IPS-20b (cell line): Measurements from ENCODE around the gene TPRA1.
"Not testable (repeated sequence)": the region's sequence is repeated elsewhere in the genome, so short reads cannot be mapped to it uniquely, and the experiment has no call there.

Experiments used
- H3K27ac ChIP-seq: one replicate; pipeline ENCODE4 v1.5.1; 2013; ENCODE audit warnings: low read length
- H3K27me3 ChIP-seq: 2 replicates; pipeline ENCODE4 v1.6.1; 2013; ENCODE audit warnings: mild to moderate bottlenecking, low read length, inconsistent platforms; ENCODE audit not compliant: insufficient read depth
- H3K36me3 ChIP-seq: 2 replicates; pipeline ENCODE4 v1.6.1; 2013; ENCODE audit warnings: low read depth, mild to moderate bottlenecking, inconsistent platforms, low read length, moderate library complexity; ENCODE audit not compliant: insufficient read depth
- H3K4me1 ChIP-seq: 2 replicates; pipeline ENCODE4 v1.6.1; 2013; ENCODE audit warnings: mild to moderate bottlenecking, control low read depth, inconsistent platforms, low read length, moderate library complexity; ENCODE audit not compliant: insufficient read depth
- H3K4me3 ChIP-seq: 2 replicates; pipeline ENCODE4 v1.5.1; 2013; ENCODE audit warnings: mild to moderate bottlenecking, low read length, inconsistent platforms
- H3K9ac ChIP-seq: 2 replicates; pipeline ENCODE4 v1.6.1; 2013; ENCODE audit warnings: low read depth, mild to moderate bottlenecking, inconsistent platforms, low read length, moderate library complexity
- H3K9me3 ChIP-seq: 2 replicates; pipeline ENCODE4 v1.6.1; 2013; ENCODE audit warnings: mild to moderate bottlenecking, low read depth, low read length, inconsistent platforms; ENCODE audit not compliant: insufficient read depth

The TPRA1 gene

DNA sequence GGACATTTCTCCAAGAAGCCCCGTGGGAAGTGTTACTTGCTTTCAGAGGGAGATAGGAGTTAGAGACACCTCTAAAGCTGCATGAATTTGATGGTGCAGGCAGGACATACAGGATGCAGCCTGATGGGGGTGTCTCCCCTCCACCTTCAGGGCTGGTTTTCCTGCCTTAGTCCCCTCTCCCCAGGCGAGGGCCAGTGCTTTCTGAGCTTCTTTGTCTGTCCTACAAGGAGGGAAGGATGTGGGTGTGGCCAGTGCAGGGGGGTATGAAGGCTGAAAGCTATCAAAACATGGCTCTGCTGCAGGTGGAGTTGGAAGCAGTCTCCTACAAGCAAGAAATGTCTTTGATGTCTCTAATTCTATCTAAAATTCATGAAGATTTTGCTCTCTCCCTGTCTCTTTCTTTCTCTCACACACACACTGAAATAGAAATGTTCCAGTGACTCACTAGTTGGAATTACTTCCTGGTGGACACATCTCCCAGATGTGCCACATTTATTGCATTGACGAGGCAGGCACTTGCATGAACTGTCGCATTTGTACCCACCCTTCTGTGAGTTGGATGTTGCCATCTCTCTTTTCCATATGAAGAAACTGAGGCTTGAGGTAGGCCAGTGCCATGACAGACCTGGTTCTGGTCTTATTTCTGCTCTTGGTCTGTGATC, 24.5 kb upstream of the TPRA1 start:
- Histone ChIP-seq H3K9me3 (no peaks in the 10 kb centered on the region), H3K27me3 (no peaks in the 10 kb centered on the region), H3K9ac (no peak overlapping the region), H3K27ac (no peak overlapping the region), H3K4me1 (no peaks in the 10 kb centered on the region), H3K36me3 (peaks cover 97% of the 10 kb centered on the region), H3K4me3 (no peak overlapping the region)

DNA sequence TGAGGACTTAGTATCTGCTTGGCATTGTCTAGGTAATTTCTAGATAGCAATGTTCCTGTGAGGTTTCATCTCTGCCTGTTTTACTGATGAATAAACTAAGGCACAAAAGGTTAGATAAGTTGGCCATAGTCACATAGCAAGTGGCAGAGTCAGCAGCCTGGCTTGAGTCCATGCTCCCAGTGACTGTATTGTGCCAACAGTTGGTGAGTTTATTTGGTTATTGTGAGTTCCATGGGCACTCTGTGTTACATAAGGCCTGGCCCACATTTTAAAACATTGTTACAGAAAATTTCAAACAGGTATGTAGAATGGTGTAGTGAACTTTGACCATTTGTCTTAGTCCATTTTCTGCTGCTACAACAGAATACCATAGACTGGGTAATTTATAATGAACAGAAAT, 22.9 kb upstream of the TPRA1 start:
- no peak overlapping the region for H3K27ac ChIP-seq
- no peak overlapping the region for H3K9ac ChIP-seq
- H3K4me1 ChIP-seq, result no peaks in the 10 kb centered on the region
- H3K4me3 ChIP-seq, result no peak overlapping the region
- no peaks in the 10 kb centered on the region for H3K9me3 ChIP-seq
- H3K36me3 ChIP-seq, result peaks cover 97% of the 10 kb centered on the region
- H3K27me3 ChIP-seq, result no peaks in the 10 kb centered on the region

DNA sequence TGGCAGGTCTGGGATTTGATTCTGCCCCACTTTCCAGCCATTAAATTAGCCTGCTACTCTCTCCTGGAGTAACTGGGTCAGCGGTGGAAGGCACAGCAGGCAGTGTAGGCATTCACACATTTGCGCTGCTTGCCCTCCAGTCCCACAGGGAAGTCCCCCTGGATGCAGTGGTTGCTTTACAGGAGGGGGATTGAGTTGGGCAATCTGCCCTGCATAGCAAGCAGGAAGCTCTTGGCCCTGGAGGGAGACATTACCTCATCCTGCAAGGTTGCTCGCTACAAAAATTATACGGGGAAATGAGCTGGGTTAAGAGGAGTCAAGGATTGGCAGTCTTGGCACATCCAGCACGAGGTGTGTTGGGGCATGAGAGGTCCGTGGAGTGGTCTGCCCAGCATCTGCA, 22.4 kb upstream of the TPRA1 start:
- no peak overlapping the region for H3K27ac ChIP-seq

DNA sequence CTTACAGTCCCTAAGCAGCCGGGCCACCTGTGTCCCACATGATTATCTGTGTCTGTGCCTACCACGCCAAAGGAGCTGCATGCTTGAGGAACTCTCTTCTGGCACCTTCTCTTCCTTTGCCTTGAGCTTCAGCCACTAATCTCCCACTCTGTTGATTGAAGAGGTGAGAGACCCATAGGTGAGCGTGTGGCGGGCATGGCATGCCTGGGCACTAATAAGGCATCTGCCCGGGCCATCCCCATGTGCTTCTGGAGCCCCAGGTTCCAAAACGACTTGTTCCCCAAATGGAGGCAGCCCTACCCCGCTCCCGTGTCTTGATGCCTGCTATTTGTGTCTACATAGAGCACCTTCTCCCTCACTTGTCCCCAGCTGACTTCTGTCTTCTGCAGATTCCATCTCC, 20.7 kb upstream of the TPRA1 start:
- Histone ChIP-seq H3K27ac (no peak overlapping the region), H3K4me1 (no peaks in the 10 kb centered on the region), H3K27me3 (no peaks in the 10 kb centered on the region), H3K36me3 (peaks cover 97% of the 10 kb centered on the region), H3K9me3 (no peaks in the 10 kb centered on the region), H3K9ac (no peak overlapping the region), H3K4me3 (no peak overlapping the region)

More for the DNA sequence above, 22.4 kb upstream of the TPRA1 start:
- Histone ChIP-seq H3K9ac (no peak overlapping the region), H3K36me3 (peaks cover 97% of the 10 kb centered on the region), H3K4me3 (no peak overlapping the region), H3K4me1 (no peaks in the 10 kb centered on the region), H3K27me3 (no peaks in the 10 kb centered on the region), H3K9me3 (no peaks in the 10 kb centered on the region)

DNA sequence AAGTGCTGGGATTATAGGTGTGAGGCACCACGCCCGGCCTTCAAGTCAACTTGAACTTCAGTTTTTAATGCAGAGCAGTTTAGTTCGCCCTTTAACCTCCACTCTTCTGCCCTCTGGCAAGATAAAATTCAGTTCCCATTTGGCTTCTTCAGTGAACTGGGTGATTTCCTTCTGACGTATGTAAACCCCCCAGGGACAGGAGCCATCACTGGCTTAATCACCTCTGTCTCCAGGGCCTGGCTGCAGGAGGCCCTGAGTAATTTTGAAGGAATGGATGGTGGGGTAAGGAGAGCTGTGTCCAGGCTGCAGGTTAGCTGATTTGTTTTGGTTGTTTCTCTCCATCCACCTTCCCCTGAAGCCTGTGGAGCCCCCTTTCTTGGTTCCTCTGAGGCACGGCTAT, 19.6 kb upstream of the TPRA1 start:
- H3K9me3 ChIP-seq, result no peaks in the 10 kb centered on the region
- H3K27ac ChIP-seq, result no peak overlapping the region
- no peaks in the 10 kb centered on the region for H3K4me1 ChIP-seq
- peaks cover 97% of the 10 kb centered on the region for H3K36me3 ChIP-seq
- no peak overlapping the region for H3K9ac ChIP-seq
- H3K4me3 ChIP-seq, result no peak overlapping the region
- H3K27me3 ChIP-seq, result no peaks in the 10 kb centered on the region

DNA sequence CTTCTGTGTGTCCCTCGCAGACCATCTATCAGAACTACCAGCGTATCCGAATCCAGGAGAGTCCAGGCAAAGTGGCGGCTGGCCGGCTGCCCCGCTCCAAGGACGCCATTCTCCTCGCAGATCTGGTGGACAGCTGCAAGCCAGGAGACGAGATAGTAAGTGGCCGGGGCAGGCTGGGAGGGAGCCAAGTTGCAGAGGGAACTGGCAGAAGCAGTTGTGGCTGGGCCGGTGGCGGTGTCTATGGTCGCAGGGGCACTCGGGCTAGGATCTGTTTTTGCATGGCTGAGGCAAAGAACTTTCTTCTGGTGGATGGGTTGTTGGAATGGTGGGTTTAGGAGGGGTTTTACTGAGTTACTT, 17.8 kb upstream of the TPRA1 start:
- H3K27me3 ChIP-seq, result no peaks in the 10 kb centered on the region
- no peaks in the 10 kb centered on the region for H3K4me1 ChIP-seq
- peaks cover 97% of the 10 kb centered on the region for H3K36me3 ChIP-seq
- no peaks in the 10 kb centered on the region for H3K9me3 ChIP-seq
- H3K9ac ChIP-seq, result no peak overlapping the region
- H3K27ac ChIP-seq, result no peak overlapping the region
- H3K4me3 ChIP-seq, result no peak overlapping the region

DNA sequence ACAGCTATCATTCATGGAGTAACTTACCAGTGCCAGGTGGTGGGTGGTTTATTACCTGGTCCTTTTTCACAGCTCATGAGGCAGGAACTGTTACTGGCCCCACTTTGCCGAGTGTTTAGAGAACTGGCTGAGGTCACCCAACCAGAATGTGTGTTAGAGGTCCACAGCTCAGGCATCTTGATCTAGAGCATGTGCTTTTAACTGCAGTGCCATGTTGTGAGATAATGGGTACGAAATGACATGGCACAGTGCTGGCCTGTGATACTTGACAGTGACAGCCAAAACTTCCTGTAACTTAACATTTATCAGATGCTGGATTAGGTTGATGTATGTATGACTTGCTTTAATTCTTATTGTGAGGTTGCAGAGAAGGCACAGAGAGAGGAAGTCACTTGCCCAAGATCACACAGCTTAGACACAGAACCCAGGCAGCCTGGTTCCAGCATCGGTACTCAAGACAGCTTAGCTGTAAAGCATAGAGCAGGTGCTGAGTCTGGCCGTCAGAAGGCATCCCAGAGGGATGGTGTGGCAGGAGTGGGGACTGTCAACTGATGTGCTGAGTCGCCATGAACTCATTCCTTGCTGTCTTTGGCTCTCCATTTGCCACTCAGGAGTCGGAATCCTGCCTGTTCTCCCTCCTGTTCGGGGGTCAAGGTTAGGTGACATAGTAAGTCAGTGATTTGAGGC, 17.3 kb upstream of the TPRA1 start:
- H3K36me3 ChIP-seq, result peaks cover 97% of the 10 kb centered on the region

DNA sequence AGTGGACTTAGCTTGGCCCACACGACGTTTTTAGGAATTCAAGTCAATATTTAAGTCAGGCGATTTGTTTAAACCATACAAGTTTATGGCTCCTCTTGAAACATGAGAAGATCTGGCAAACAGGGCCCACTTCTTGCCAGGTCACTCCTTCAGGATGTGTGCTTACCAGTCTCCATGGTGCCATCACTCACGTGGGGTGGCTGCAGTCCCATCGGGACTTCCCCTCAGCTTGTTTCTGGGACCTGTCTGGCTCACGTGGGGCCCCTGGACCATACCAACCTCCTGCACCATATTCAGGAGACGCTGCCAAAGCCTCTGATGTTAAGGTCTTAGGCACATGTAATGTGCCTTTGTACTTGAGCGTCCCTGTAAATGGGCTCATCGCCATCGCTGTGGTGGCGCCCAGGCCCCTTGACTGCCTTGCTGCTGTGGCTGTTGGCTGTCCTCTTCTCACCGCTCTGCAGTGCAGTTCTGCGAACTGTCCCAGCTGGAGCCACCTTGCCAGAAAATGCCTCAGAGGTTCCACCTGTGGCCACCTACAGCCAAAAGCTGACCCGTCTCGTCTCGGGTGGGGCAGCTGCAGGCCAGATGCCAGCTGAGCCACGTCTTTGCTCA, 16.6 kb upstream of the TPRA1 start:
- H3K27ac ChIP-seq, result no peak overlapping the region
- H3K9ac ChIP-seq, result no peak overlapping the region
- no peaks in the 10 kb centered on the region for H3K27me3 ChIP-seq
- peaks cover 97% of the 10 kb centered on the region for H3K36me3 ChIP-seq
- no peaks in the 10 kb centered on the region for H3K4me1 ChIP-seq
- H3K9me3 ChIP-seq, result no peaks in the 10 kb centered on the region
- H3K4me3 ChIP-seq, result no peak overlapping the region

More for the DNA sequence above, 17.3 kb upstream of the TPRA1 start:
- Histone ChIP-seq H3K9ac (no peak overlapping the region), H3K27ac (no peak overlapping the region), H3K4me1 (no peaks in the 10 kb centered on the region), H3K27me3 (no peaks in the 10 kb centered on the region), H3K9me3 (no peaks in the 10 kb centered on the region), H3K4me3 (no peak overlapping the region)

DNA sequence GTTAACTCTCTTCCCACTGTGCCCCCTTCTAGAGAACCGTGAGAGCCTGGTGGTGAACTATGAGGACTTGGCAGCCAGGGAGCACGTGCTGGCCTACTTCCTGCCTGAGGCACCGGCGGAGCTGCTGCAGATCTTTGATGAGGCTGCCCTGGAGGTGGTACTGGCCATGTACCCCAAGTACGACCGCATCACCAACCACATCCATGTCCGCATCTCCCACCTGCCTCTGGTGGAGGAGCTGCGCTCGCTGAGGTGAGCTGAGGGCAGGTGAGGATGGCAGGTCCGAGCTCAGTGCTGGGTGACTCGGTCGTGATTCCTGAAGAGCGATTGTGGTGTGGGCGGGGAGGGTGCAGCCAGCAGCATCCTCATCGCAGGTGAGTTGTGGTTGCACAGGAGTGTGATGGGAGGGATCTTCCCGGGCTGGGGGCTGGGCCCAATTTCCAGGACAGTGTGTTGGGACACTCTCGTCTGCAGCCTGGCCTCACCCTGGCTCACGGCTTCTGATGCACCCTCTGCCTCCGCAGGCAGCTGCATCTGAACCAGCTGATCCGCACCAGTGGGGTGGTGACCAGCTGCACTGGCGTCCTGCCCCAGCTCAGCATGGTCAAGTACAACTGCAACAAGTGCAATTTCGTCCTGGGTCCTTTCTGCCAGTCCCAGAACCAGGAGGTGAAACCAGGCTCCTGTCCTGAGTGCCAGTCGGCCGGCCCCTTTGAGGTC, 15.7 kb upstream of the TPRA1 start:
- H3K36me3 ChIP-seq, result peaks cover 100% of the 10 kb centered on the region

DNA sequence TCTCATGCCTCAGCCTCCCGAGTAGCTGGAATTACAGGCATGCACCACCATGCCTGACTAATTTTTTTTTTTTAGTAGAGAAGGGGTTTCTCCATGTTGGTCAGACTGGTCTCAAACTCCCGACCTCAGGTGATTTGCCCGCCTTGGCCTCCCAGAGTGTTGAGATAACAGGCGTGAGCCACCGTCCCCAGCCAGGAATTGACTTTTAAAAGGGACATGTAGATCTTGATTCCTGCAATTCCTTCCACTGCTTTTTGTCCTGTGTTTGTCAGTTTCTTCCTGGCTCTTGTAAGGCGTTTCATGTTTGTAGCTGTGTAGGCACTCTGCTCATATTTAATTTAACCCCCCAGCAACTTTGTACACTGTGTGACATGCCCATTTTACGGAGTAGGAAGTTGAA, 15.0 kb upstream of the TPRA1 start:
- not testable (repeated sequence) for H3K4me1 ChIP-seq, H3K9me3 ChIP-seq, H3K27me3 ChIP-seq, H3K4me3 ChIP-seq, H3K9ac ChIP-seq, H3K27ac ChIP-seq
- H3K36me3 ChIP-seq, result peaks cover 100% of the 10 kb centered on the region

More for the DNA sequence above, 15.7 kb upstream of the TPRA1 start:
- H3K4me1 ChIP-seq, result no peaks in the 10 kb centered on the region
- H3K9me3 ChIP-seq, result no peaks in the 10 kb centered on the region
- H3K4me3 ChIP-seq, result no peak overlapping the region
- H3K27ac ChIP-seq, result no peak overlapping the region
- no peaks in the 10 kb centered on the region for H3K27me3 ChIP-seq
- no peak overlapping the region for H3K9ac ChIP-seq

DNA sequence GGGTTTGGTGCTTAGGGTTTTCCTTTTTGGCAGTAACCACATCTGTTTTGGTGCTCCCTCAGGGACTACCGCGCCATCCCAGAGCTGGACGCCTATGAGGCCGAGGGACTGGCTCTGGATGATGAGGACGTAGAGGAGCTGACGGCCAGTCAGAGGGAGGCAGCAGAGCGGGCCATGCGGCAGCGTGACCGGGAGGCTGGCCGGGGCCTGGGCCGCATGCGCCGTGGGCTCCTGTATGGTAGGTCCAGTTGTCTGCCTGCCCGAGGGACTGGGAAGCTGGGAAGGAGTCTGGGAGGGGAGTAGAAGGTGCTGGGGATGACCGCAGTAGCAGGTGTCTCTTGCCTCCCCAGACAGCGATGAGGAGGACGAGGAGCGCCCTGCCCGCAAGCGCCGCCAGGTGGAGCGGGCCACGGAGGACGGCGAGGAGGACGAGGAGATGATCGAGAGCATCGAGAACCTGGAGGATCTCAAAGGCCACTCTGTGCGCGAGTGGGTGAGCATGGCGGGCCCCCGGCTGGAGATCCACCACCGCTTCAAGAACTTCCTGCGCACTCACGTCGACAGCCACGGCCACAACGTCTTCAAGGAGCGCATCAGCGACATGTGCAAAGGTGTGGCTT, 14.1 kb upstream of the TPRA1 start:
- Histone ChIP-seq H3K27ac (no peak overlapping the region), H3K9ac (no peak overlapping the region), H3K4me1 (peaks cover 5% of the 10 kb centered on the region), H3K9me3 (no peaks in the 10 kb centered on the region), H3K4me3 (no peak overlapping the region), H3K27me3 (no peaks in the 10 kb centered on the region), H3K36me3 (peaks cover 100% of the 10 kb centered on the region)
